ENCODE results near the gene TTLL10.
"Not testable (repeated sequence)": the region's sequence is repeated elsewhere in the genome, so short reads cannot be mapped to it uniquely, and the experiment has no call there.

TTLL10 gene

GRCh38 chr1:1171546-1172340, 1.9 kb upstream of the TTLL10 start:
- DNase-seq (ENCODE audit: low read depth in 3 of 3) = no peak

DNA sequence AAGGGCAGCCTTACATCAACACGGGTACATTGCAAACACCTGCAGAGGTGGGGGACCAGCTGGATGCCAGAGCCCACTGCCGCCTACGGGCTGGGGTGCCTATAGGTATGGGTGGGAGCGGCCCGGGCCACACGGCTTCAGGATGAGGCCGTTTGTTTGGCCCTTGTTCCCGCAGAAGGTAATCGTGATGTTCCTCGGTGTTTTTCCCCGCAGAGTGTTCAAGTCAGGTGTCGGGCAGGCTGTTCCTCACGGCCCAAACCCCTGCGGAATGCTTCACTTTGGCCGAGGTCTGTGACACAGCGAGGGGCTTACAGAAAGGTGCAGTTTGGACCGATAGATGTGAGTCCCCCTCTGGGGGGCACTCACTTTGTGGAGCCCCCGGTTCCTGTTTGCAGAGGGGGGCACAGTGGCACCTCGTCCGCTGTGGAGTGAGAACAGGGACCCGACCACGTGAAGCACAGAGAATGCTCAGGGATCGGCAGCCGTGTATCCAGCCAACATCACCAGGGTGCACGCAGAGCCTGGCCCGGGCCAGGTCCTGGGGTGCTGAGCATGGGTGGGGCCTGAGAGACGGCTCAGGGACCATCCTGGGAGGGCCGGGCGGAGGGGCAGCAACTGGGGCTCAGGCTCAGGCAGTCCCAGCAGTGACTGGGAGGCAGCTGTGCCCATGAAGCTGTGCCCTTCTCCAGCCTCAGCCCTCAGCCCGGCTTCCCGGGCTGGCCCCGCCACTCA, 453 bp upstream of the TTLL10 start:
- DNase-seq (ENCODE audit: low read depth in 3 of 3) = no peak

GRCh38 chr1:1175221-1176062, 1.8 kb downstream of the TTLL10 start:
- DNase-seq (ENCODE audit: low read depth in 3 of 3) = no peak

DNA sequence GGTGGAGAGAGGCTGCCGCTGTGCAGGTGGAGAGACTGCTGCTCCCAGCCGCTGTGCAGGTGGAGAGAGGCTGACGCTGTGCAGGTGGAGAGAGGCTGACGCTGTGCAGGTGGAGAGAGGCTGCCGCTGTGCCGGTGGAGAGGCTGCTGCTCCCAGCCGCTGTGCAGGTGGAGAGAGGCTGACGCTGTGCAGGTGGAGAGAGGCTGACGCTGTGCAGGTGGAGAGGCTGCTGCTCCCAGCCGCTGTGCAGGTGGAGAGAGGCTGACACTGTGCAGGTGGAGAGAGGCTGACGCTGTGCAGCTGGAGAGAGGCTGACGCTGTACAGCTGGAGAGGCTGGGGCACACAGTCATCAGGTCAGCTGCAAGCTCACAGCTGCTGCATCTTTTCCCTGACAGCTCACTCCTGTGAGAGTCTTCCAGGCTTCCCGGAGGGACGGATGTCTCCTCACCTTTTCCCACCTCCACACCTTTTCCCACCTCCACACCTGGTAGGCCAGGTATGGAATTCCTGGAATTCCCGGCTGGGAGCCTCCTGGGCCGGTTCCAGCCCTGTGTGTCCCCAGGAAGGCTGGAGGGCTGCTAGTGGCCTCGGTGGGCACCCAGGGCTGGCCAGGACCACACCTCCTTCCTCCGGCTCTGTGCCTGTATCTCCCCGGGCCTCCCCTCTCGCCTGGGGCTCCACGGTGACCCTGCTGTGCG, 2.5 kb downstream of the TTLL10 start:
- DNase-seq (ENCODE audit: low read depth in 3 of 3) = not testable (repeated sequence)

- no peak for DNase-seq (ENCODE audit: low read depth in 3 of 3)
Observed at GRCh38 chr1:1176931-1177330, 3.3 kb downstream of the TTLL10 start.

DNA sequence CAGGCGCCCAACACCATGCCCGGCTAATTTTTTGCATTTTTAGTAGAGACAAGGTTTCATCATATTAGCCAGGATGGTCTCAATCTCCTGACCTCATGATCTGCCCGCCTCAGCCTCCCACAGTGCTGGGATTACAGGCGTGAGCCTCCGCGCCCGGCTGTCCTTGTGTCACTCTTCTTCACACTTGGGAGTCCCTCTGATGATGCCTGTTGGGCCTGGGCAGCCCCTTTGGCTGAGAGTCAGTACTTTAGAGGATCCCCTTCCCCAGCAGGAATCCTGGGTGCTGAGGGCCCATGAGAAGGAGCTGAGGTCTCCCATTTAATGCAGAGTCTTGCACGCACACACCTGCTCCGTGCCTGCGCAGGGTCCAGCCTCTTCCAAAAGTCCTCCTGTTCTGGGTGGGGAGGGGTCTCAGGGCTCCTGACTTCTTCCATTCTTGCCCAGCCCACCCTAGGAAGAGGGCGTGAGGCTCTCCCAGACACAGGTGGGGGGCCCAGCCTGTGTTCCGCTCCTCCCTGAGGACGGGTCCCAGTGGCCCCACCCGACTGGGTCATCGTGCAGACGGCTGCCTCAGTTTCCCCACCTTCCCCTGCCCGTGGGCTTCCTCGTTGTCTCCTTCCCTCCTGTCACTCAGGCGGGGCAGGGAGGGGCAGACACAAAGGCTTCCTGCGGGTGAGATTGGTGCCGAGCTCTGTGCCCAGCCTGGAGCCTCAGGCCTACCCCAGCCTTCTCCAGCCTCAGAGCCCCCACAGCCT, 3.9 kb downstream of the TTLL10 start:
- DNase-seq (ENCODE audit: low read depth in 3 of 3) = no peak

DNA sequence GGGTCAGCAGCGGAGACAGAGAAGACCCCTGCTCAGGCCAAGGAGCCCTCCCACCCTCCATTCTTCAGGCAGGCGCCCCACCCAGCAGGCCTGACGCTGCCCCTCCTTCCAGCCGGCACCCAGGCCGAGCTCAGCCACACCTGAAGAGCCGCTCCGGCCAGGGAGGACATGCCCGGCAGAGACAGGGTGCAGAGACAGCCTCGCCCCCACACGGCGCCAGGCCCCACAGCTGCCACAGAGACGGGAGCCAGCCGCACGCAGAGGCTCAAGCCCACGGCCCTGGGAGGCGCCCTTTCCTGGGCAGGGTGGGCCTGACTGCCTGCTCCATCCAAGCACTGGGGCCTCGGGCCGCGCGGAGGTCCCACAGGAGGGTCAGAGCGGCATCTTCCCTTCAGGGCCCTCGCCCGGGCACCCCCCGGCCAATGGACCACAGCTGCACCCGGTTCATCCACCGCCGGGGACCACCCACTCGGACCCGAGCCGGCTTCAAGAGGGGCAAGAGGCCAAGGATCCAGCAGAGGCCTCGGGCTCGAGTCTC, 5.2 kb downstream of the TTLL10 start:
- no peak for DNase-seq (ENCODE audit: low read depth in 3 of 3)

- DNase-seq (ENCODE audit: low read depth in 3 of 3) = no peak
Observed at GRCh38 chr1:1179346-1179982, 5.8 kb downstream of the TTLL10 start.

DNA sequence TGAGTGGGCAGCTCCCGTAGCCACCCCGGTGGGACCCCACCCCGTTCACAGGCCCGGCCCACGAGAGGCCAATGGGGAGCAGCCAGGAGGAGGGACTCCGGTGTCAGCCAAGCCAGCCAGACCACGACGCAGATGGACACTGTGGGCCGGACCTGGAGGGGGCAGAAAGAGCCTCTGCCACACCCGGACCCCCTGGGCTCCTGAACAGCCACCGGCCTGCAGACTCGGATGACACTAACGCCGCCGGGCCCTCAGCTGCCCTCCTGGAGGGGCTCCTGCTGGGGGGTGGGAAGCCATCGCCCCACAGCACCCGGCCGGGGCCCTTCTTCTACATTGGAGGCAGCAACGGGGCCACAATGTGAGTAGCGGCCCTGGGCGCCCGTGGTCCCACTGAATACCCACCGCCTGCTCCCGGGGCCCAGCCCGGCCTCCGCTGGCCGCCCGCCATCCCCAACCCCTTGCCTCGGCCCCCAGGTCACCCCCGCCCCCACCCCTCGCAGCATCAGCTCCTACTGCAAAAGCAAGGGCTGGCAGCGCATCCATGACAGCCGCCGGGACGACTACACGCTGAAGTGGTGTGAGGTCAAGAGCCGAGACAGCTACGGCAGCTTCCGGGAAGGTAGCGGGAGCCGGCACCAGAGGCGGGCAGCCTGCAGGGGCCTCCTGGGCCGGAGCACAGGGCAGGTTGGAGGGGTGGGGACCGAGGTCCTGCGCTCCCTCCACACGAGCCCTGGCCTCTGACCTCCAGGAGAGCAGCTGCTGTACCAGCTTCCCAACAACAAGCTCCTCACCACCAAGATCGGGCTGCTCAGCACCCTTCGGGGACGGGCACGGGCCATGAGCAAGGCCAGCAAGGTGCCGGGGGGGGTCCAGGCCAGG, 6.5 kb downstream of the TTLL10 start:
- DNase-seq (ENCODE audit: low read depth in 3 of 3) = no peak

GRCh38 chr1:1181129-1181937, 7.7 kb downstream of the TTLL10 start:
- DNase-seq (ENCODE audit: low read depth in 3 of 3) = no peak

GRCh38 chr1:1181938-1182410, 8.3 kb downstream of the TTLL10 start:
- DNase-seq (ENCODE audit: low read depth in 3 of 3) = no peak

DNA sequence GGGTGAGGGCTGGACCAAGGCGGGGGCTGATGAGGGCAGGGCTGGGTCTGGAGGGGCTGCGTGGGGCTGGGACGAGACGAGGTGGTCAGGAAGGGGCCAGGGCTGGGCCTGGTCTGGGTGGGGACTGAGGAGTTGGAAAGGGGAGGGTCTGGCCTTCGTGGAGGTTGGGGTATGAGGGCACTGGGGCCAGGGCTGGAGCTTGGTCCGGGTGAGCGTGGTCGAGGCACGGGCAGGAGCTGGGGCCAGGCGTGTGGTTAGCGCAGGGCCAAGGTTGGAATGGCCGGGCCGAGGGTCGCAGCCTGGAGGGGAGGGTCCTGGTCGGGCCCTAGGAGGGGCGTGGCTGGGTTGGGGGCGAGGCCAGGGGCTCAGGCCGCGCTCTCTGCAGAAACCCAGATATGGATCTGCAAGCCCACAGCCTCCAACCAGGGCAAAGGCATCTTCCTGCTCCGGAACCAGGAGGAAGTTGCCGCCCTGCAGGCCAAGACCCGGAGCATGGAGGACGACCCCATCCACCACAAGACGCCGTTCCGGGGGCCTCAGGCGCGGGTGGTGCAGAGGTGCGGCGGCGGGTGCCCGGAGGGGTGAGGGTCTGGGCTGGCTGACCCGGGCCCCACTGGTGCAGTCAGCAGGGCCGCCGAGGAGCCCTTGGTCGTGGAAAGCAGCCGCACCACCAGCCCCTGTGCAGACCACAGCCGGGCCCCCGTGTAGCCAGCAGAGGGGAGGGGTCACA, 9.0 kb downstream of the TTLL10 start:
- no peak for DNase-seq (ENCODE audit: low read depth in 3 of 3)

- no peak for DNase-seq (ENCODE audit: low read depth in 3 of 3)
Observed at GRCh38 chr1:1183221-1183747, 9.6 kb downstream of the TTLL10 start.

GRCh38 chr1:1183833-1184775, 10.4 kb downstream of the TTLL10 start:
- no peak for DNase-seq (ENCODE audit: low read depth in 3 of 3)

DNA sequence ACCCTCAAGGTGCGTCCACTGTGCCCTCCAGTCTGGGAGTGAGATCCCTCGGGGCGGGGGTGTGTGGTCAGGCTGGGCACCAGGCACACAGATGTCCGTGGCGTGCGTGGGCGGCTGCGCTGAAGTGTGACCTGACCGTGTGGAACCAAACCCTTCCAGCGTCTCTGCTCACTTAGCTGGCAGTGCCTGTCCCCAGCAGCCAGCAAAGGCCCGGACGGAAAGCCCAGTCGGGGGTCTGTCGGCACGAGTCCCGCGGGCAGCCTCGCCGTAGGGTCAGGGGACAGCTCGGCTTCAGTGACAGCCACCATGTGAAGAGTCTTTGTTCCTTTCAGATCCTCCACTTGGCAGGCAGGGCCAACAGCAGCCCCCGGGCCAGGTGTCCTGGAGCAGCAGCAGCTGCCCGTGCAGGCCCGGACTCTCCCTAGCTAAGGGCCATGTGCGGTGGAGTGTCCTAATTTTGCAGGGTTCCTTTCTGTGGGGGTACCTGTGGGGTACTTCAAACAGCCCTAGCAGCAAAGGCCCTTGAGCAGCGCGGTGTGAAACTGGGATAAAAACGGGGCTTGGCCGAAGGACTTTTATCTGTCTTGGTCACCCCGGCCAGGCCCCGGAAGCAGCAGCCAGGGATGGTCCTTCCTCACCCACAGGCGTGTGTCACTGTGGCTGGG, 11.6 kb downstream of the TTLL10 start:
- no peak for DNase-seq (ENCODE audit: low read depth in 3 of 3)

- DNase-seq (ENCODE audit: low read depth in 3 of 3) = no peak
Observed at GRCh38 chr1:1187938-1188337, 14.3 kb downstream of the TTLL10 start.

Measured in stimulated activated CD4-positive, alpha-beta T cell treated with anti-CD3 and anti-CD28 coated beads, TNF-alpha, amount 100 ng/mL, for 4 hours (primary cell).